Activated naive CD8-positive, alpha-beta T cell treated with anti-CD3 and anti-CD28 coated beads, Interleukin-2, amount 50 U/mL, for 24 hours (primary cell): ENCODE results near the gene NF1.
"Not testable (repeated sequence)": the region's sequence is repeated elsewhere in the genome, so short reads cannot be mapped to it uniquely, and the experiment has no call there.

Experiments used
- ATAC-seq: fragments of 150-1000 bp; cut with Tn5 transposase; one replicate; pipeline ENCODE4 v1.10.0; 2021
- DNase-seq: peaks from one replicate; pipeline ENCODE4 v3.0.0; 2021
- H3K27ac Mint-ChIP-seq: one replicate; pipeline ENCODE4 v1.8.0; 2021; ENCODE audit warnings: mild to moderate bottlenecking, mixed read lengths
- H3K27me3 Mint-ChIP-seq: one replicate; pipeline ENCODE4 v1.8.0; 2021; ENCODE audit warnings: mixed read lengths
- H3K36me3 Mint-ChIP-seq: one replicate; pipeline ENCODE4 v1.8.0; 2021; ENCODE audit warnings: low read depth, mixed read lengths
- H3K4me1 Mint-ChIP-seq: one replicate; pipeline ENCODE4 v1.8.0; 2021; ENCODE audit warnings: mixed read lengths
- H3K4me3 Mint-ChIP-seq: one replicate; pipeline ENCODE4 v1.8.0; 2021; ENCODE audit warnings: mild to moderate bottlenecking, moderate library complexity, mixed read lengths
- H3K9me3 Mint-ChIP-seq: one replicate; pipeline ENCODE4 v1.8.0; 2021; ENCODE audit warnings: mixed read lengths

NF1 gene

GRCh38 chr17:31312223-31312622 lies 217.4 kb downstream of the NF1 start:
- peaks cover 68% of the 10 kb centered on the region for H3K4me1 Mint-ChIP-seq
- not testable (repeated sequence) for H3K36me3 Mint-ChIP-seq
- peak; percentile 44 for DNase-seq

GRCh38 chr17:31313982-31314781 lies 219.4 kb downstream of the NF1 start, which contains the start of gene EVI2B:
EVI2B (minus strand) TSS chr17:31314054; CDS start chr17:31305609, 8,445 bp downstream.
- Mint-ChIP-seq H3K9me3 (no peaks in the 10 kb centered on the region), H3K27me3 (no peaks in the 10 kb centered on the region), H3K36me3 (peaks cover 14% of the 10 kb centered on the region), H3K27ac (peak within 1 kb of the TSS; percentile 91), H3K4me1 (peaks cover 63% of the 10 kb centered on the region), H3K4me3 (peak within 1 kb of the TSS; percentile 84)
- DNase-seq (no peak), ATAC-seq (peak; percentile 67)

More at GRCh38 chr17:31312223-31312622, 217.4 kb downstream of the NF1 start:
- not testable (repeated sequence) for H3K9me3 Mint-ChIP-seq, H3K27me3 Mint-ChIP-seq, ATAC-seq
- H3K27ac Mint-ChIP-seq = peak overlapping the region; percentile 91
- peak overlapping the region; percentile 84 for H3K4me3 Mint-ChIP-seq

- Mint-ChIP-seq H3K36me3 (peaks cover 17% of the 10 kb centered on the region), H3K4me1 (peaks cover 61% of the 10 kb centered on the region), H3K9me3 (no peaks in the 10 kb centered on the region), H3K27ac (peak overlapping the region; percentile 91), H3K4me3 (peak overlapping the region; percentile 84), H3K27me3 (no peaks in the 10 kb centered on the region)
- ATAC-seq (no peak), DNase-seq (no peak)
These were observed 220.0 kb downstream of the NF1 start for GRCh38 chr17:31314782-31315100.

GRCh38 chr17:31318298-31318801 lies 223.6 kb downstream of the NF1 start:
- Mint-ChIP-seq H3K36me3 (peaks cover 27% of the 10 kb centered on the region), H3K4me3 (peak overlapping the region; percentile 86), H3K4me1 (peaks cover 62% of the 10 kb centered on the region), H3K9me3 (no peaks in the 10 kb centered on the region), H3K27ac (peak overlapping the region; percentile 98), H3K27me3 (no peaks in the 10 kb centered on the region)
- DNase-seq (peak; percentile 48), ATAC-seq (peak; percentile 42)

- H3K9me3 Mint-ChIP-seq = no peaks in the 10 kb centered on the region
- H3K27ac Mint-ChIP-seq = peak overlapping the region; percentile 98
- H3K36me3 Mint-ChIP-seq = peaks cover 27% of the 10 kb centered on the region
- no peak for ATAC-seq
- no peaks in the 10 kb centered on the region for H3K27me3 Mint-ChIP-seq
- no peak for DNase-seq
- peaks cover 65% of the 10 kb centered on the region for H3K4me1 Mint-ChIP-seq
- peak overlapping the region; percentile 86 for H3K4me3 Mint-ChIP-seq
These were observed 224.3 kb downstream of the NF1 start for GRCh38 chr17:31318851-31319661.

- Mint-ChIP-seq H3K27ac (peak overlapping the region; percentile 98), H3K9me3 (no peaks in the 10 kb centered on the region), H3K27me3 (no peaks in the 10 kb centered on the region), H3K4me3 (peak overlapping the region; percentile 86), H3K36me3 (peaks cover 27% of the 10 kb centered on the region), H3K4me1 (peaks cover 55% of the 10 kb centered on the region)
- ATAC-seq (no peak), DNase-seq (no peak)
These were observed 225.5 kb downstream of the NF1 start for GRCh38 chr17:31320241-31320640.

- H3K4me3 Mint-ChIP-seq = peak overlapping the region; percentile 86
- ATAC-seq = no peak
- H3K27me3 Mint-ChIP-seq = no peaks in the 10 kb centered on the region
These were observed 226.0 kb downstream of the NF1 start for GRCh38 chr17:31320791-31321190.

GRCh38 chr17:31321481-31321880 lies 226.7 kb downstream of the NF1 start, which contains the start of gene EVI2A:
EVI2A (minus strand) TSS chr17:31321622; CDS start chr17:31319013, 2,609 bp downstream.
- Mint-ChIP-seq H3K4me1 (peaks cover 44% of the 10 kb centered on the region), H3K27ac (peak within 1 kb of the TSS; percentile 98), H3K4me3 (peak within 1 kb of the TSS; percentile 86), H3K27me3 (no peaks in the 10 kb centered on the region), H3K36me3 (peaks cover 28% of the 10 kb centered on the region), H3K9me3 (no peaks in the 10 kb centered on the region)
- DNase-seq (peak; percentile 72), ATAC-seq (peak; percentile 98)

More at GRCh38 chr17:31320791-31321190, 226.0 kb downstream of the NF1 start:
- Mint-ChIP-seq H3K27ac (peak overlapping the region; percentile 98), H3K4me1 (peaks cover 50% of the 10 kb centered on the region), H3K36me3 (peaks cover 27% of the 10 kb centered on the region), H3K9me3 (no peaks in the 10 kb centered on the region)
- no peak for DNase-seq

- no peak for DNase-seq
- Mint-ChIP-seq H3K36me3 (peaks cover 30% of the 10 kb centered on the region), H3K27me3 (no peaks in the 10 kb centered on the region), H3K27ac (peak overlapping the region; percentile 98), H3K4me3 (peak overlapping the region; percentile 86), H3K9me3 (no peaks in the 10 kb centered on the region), H3K4me1 (peaks cover 42% of the 10 kb centered on the region)
- peak; percentile 25 for ATAC-seq
These were observed 227.2 kb downstream of the NF1 start for GRCh38 chr17:31321966-31322365.

GRCh38 chr17:31323551-31323950 lies 228.8 kb downstream of the NF1 start:
- Mint-ChIP-seq H3K27ac (peak overlapping the region; percentile 51), H3K9me3 (no peaks in the 10 kb centered on the region), H3K27me3 (no peaks in the 10 kb centered on the region), H3K4me1 (peaks cover 42% of the 10 kb centered on the region), H3K36me3 (peaks cover 27% of the 10 kb centered on the region), H3K4me3 (no peak overlapping the region)
- DNase-seq (no peak), ATAC-seq (no peak)

GRCh38 chr17:31327534-31328159 lies 232.9 kb downstream of the NF1 start:
- peaks cover 52% of the 10 kb centered on the region for H3K4me1 Mint-ChIP-seq
- no peak for DNase-seq

GRCh38 chr17:31328160-31328535 lies 233.4 kb downstream of the NF1 start:
- peak overlapping the region; percentile 76 for H3K27ac Mint-ChIP-seq
- no peaks in the 10 kb centered on the region for H3K27me3 Mint-ChIP-seq
- H3K9me3 Mint-ChIP-seq = no peaks in the 10 kb centered on the region
- ATAC-seq = peak; percentile 90
- H3K36me3 Mint-ChIP-seq = peaks cover 12% of the 10 kb centered on the region
- peaks cover 49% of the 10 kb centered on the region for H3K4me1 Mint-ChIP-seq
- DNase-seq = no peak
- peak overlapping the region; percentile 7 for H3K4me3 Mint-ChIP-seq

More at GRCh38 chr17:31327534-31328159, 232.9 kb downstream of the NF1 start:
- Mint-ChIP-seq H3K27ac (peak overlapping the region; percentile 76), H3K27me3 (no peaks in the 10 kb centered on the region), H3K4me3 (peak overlapping the region; percentile 7), H3K36me3 (peaks cover 12% of the 10 kb centered on the region), H3K9me3 (no peaks in the 10 kb centered on the region)
- peak; percentile 77 for ATAC-seq

- no peak for ATAC-seq
- no peak for DNase-seq
- Mint-ChIP-seq H3K36me3 (peaks cover 12% of the 10 kb centered on the region), H3K27me3 (no peaks in the 10 kb centered on the region), H3K9me3 (no peaks in the 10 kb centered on the region), H3K27ac (peak overlapping the region; percentile 71), H3K4me1 (peaks cover 44% of the 10 kb centered on the region), H3K4me3 (peak overlapping the region; percentile 20)
These were observed 234.4 kb downstream of the NF1 start for GRCh38 chr17:31329221-31329620.
